Fibroblast of peridontal ligament (primary cell): ENCODE results near the gene POU6F2.
"Not testable (repeated sequence)": the region's sequence is repeated elsewhere in the genome, so short reads cannot be mapped to it uniquely, and the experiment has no call there.

Experiments
- DNase-seq: peaks from one replicate; pipeline ENCODE4 v3.0.0-alpha.2; 2010; ENCODE audit errors: extremely low read depth

POU6F2 gene

DNA sequence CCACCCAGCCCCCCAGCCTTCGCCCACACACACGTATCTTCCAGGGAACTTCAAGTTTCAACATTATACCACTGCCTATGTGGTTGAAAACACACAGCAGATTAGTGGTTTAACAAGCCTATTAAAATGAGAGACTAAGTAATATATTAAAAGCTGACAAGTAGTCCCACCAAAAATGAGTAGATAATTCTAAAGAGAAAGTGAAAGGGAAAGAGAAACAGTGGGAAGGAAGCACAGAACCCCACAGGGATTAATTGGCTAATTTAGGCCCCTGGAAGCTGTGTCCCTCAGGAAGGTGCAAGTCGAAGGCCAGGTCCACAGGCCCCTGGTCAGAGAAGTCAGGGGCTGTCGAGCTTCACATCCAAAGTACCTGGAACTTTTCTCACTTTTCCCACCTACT is 378.0 kb downstream of the POU6F2 start:
- no peak for DNase-seq

DNA sequence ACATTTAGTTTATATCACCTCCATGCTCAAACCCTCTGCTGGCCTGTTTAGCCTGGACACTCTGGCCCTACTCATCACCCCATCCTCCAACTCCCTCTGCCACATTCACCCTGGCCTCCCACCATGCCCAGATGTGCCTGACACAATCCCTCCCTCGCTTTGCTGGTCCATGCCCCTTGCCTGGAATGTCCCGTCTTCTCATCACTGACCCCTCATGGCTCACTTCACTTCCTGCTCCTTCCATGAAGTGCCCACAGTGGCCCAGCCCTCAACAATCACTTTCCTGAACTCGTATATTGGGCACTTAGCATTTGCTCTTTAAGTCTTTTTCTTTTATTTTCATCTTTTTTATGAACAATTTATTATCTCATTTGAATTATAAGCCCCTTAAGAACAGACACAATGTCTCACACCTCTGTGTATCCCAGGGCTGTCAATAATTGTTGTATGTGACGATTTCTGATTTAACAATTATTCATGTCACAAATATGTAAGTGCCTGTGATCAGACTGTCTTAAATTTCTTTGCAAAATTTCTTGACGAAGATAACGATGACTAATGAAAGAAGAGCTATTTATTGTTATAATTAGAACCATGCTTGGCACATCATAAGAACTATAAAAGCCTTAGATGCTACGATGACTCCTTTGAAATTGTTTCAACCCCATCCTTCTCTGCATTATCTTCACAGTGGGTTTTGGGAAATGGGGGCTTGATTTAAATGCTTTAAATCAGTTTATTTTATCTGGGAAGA is 378.6 kb downstream of the POU6F2 start:
- no peak for DNase-seq

DNA sequence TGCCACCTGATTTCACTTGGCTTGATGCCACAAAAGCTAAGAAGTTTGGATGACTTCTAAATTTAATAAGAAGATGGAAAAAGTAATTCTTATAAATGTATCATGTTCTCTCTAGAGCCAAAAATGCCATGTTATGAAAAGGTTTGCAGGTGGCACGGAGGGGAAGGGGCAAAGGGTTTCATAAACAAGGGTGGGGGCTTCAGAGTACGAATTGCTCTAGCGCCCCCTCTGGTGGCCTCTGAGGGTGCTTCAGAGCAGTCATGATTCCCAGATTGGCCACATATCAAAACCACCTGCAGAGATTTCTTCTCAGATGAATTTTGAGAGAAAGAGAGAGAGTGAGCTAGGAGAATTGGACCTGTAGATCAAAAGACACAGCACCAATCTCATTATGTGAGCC is 379.9 kb downstream of the POU6F2 start:
- DNase-seq = no peak

DNA sequence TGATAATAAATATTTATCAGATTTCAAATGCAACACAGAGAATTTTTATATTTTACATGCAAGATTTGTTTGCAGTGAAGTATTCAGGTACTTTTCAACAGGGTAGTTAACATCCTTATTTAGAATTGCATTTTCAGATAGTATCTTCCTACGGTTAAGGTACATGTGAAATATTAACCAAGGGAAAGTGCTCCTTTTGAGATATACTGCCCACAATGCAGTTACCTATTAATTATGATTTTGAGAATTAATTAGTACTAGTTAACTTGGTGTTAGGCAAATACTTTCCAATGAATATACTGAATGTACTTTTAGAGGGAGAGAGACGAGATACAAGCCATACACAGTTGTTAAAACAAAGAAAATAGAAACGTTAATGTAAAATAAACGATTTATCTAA is 382.3 kb downstream of the POU6F2 start:
- no peak for DNase-seq

DNA sequence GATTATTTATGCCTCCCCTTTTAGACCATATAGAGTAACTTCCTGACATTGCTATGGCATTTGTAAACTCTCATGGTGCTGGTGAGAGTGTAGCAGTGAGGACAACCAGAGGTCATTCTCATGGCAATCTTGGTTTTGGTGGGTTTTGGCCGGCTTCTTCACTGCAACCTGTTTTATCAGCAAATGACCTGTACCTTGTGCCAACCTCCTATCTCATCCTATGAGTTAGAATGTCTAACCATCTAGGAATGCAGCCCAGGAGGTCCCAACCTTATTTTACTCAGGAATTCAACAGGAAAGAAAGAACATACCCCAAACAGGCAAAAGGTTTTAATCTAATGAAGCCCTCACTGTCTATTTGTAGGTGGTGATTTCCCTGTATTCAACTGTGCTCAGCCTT is 383.1 kb downstream of the POU6F2 start:
- no peak for DNase-seq

DNA sequence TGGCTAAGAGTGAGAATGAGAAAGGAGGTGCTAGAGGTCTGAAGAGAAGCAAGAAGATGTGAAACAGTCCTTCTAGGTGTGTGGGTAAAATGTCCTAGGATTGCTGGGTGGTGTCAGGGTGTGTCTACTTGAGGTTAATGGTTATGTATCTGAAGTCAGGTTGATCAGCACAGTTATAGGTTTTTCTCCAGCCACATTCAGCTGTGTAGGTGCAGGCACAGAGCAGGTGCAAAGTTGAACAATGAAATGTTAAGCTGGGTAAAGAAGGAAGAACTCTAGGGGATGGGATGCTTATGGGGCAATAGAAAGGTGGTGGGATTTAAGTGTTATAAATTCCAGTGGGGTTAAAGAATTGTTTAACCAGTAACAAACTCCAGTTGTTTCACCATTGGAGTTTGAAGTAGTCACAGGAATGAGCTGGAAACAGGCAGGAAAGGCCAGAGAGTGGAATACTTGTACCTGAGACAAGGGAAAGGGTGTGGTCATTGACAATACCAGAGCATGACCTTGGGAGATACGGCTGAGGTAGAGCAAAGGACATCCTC is 388.1 kb downstream of the POU6F2 start:
- no peak for DNase-seq

DNA sequence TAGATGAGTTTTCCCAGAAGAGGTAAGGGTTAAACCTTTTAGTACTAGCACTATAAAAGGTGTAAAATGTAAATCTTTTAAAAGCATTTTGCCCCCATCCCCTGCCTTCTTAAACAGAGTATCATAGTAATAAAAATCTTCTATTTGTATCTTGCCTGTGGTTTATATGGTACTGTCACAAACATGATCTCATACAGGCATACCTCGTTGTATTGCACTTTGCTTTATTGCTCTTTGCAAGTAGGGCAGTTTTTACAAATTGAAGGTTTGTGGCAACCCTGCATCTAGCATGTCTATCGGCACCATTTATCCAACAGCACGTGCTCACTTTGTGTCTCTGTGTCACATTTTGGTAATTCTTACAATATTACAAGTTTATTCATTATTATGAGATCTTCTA is 389.7 kb downstream of the POU6F2 start:
- DNase-seq = no peak

DNA sequence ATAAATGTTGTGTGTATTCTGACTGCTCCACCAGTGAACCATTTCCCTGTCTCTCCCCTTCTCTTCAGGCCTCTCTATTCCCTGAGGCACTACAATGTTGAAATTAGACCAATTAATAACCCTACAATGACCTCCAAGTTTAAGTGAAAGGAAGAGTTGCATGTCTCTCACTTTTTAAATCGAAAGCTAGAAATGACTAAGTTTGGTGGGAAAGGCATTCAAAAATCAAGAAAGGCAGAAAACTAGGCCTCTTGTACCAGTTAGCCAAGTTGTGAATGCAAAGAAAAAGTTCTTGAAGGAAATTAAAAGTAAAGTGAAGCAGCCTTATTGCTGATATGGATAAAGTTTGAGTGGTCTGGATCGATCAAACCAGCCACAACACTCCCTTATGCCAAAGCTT is 390.2 kb downstream of the POU6F2 start:
- DNase-seq = no peak

DNA sequence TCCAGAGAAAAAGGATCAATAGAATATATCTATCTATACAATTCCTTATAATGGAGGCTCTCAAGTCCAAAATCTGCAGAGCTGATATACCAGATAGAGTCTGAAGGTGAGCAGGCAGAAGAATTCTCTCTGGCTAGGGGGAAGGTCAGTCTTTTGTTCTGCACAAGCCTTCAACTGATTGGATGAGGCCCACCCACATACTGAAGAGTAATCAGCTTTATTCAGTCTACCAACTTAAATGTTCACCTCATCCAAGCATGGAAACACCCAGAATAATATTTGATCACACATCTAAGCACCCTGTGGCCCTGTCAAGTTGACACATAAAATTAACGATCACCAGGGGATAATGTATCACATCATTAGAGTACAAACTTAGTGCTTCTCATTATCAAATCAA is 394.7 kb downstream of the POU6F2 start:
- DNase-seq = no peak

DNA sequence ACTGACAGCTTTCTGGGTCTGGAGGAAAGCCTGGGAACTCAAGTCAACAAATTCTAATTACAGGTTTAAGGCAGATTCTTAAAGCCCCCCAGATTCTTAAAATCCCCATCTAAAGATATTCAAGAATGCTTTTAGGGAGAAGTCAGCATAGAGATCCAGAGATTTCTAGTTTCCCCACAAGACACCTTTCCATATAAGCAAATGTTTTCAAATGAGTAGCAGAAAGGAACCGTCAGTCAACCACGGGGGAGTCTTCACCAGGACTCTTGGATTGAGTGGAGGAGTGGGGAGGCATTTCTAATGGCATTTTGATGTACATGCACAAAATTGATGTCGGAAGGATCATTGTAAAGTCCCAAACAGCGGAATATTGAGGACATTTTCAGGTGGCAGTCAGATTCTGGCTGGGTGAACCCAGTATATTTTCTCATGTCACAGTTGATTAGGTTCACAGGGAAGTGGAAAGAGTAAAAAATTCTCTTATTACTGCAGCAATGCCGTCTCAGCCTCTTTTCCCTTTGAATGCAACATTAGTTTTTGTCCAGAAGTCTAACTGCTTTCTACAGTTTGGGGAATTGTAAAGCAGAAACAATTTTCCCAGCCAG is 396.8 kb downstream of the POU6F2 start:
- DNase-seq = no peak

DNA sequence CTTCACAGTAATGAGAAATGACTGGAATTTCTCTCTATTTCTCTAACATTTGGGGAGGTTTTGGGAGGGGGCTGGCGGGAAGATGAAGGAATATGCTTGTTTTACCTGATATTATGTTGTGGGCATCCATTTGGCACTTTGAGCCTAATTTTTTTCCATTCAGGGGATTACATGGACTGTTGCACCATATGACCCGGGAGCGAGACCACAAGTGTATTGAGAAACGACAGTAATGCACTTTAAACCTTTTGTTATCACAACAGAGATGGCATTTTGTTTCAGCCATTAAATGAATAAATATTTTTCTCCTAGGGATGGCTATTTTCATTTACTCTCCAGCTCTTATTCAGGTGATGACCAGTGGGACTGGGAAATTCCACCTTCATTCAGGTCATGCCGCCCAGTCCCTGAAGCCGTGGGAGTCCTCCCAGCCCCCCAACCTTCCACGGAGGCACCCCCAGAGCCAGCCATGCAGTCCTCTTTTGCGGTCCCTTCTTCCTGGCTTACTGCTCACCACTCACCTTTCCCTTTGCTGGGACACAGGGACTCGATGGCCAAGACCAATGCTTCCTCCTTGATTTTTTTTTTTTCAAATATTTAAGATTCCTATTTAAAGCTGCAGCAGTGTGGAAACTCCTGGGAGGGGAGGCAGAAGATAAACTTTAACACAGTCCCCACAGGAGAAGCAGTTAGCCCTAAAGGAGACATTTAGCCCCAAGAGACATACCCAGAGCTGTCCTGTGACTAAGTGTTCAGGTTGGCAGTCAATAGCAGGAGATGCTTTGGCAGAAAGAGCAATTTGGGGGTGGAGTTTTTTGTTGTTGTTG is 397.6 kb downstream of the POU6F2 start:
- DNase-seq = no peak

DNA sequence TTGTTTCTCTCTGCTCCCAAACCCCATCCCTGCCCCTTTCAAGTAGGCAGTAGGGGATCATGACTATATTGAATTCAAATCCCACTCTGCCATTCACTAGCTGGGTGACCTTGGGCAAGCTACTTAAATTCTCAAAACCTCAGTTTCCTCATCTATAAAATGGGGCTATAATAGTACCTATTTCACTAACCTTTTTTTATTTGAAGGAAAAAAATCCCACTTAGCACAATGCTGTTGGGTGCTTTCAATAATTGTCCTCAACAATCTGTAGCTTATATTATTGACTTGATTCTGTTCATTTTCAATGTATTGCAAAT is 398.1 kb downstream of the POU6F2 start:
- DNase-seq = no peak

DNA sequence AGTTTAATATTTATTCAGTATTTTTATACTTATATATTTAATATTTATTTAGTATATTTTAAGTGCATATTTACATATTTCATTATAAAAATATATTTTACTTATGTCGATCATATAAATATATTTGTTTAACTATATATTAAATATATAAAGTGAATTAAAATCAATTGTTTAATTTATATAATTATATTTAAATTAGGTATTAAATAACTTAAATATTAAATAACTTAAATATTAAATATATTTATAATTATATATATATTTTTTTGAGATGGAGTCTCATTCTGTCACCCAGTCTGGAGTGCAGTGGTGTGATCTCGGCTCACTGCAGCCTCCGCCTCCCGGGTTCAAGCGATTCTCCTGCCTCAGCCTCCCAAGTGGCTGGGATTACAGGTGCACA is 399.2 kb downstream of the POU6F2 start:
- DNase-seq = not testable (repeated sequence)

DNA sequence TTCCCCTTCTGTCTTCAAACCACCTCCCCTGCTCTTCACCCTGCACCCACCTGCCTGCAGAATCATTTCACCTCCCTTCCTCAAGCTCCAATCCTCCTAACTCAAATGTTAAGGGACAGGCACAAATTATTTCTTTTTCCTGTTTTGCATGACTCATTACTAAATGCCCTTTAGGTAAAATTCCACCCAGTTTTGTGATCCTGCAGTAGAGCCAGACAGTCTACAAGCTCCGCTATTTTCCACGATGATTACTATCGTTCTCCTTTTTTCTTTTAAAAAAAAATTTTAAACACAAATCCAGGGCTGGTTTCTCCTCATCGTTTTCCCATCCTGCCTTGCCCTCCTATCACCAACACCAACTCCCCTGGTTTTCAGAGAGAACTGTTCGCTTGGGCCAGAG is 401.7 kb downstream of the POU6F2 start:
- DNase-seq = no peak

DNA sequence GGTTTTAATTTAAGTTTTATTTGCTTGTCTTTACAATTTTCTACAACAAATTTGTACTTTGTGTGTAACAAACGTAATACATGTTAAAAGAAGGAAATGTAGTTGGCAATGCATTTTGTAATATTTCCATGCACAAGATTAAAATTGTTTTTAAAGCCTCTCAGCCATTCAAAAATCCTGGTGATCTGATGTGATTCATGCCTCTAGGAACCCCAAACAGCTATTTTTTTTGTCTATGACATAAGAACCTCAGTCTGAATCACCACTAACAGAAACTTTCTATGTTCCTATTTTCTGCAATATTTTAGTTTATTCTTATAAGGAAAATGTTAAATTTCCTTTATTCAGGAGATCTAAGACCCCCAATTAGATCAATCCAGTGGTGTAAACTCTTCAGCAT is 405.4 kb downstream of the POU6F2 start:
- no peak for DNase-seq

DNA sequence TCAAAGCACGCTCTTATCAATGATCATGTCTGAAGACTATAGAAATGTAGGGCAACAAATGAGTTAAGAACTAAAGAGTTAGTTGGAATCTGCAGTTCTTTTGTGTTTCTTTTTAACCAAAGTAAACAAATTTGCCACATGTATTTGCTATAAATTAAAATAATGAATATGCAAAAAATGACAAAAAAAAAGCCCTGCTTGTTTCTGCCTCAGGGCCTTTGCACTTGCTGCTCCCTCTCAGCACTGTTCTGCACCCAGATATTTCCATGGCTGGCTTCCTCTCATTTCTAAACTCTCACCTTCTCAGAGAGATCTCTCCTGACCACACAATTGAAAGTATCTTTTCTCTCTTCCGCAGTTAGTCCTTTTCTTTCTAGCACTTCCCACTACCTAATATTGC is 406.7 kb downstream of the POU6F2 start:
- DNase-seq = no peak

DNA sequence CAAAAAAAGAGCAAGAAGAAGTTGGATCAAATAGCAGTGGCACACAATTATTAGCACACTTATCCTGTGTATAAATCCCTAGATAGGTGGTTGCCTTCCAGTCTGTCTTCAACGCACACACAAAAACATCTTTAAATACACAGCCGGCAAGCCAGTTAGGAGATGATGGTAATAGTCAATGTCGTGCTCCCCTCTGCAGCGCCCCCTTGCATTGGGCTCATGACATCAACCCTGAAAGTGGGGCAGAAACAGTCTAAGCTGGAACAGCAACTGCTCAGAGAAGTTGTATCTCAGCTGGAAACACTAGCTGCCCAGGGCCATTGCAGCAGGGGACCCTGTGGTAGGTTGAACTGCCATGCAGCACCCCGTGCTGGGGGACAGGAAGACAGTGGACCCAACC is 409.0 kb downstream of the POU6F2 start:
- no peak for DNase-seq

DNA sequence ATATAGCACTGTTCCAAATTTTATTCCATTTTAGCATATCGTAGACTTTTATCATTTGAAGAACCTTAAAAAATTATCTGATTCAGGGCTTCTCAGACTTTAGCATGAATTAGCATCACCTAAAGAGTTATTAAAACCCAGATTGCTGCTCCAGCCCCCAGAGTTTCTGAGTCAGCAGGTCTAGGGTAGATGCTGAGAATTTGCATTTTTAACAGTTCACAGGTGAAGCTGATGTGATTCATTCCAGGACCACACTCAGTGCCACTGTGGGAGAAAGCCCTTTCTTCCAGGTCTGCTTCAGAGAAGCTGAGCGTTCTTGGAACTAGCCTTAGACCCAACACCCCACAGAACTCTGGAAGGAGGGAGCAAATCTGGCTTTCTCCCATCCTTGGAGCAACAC is 414.4 kb downstream of the POU6F2 start:
- no peak for DNase-seq

DNA sequence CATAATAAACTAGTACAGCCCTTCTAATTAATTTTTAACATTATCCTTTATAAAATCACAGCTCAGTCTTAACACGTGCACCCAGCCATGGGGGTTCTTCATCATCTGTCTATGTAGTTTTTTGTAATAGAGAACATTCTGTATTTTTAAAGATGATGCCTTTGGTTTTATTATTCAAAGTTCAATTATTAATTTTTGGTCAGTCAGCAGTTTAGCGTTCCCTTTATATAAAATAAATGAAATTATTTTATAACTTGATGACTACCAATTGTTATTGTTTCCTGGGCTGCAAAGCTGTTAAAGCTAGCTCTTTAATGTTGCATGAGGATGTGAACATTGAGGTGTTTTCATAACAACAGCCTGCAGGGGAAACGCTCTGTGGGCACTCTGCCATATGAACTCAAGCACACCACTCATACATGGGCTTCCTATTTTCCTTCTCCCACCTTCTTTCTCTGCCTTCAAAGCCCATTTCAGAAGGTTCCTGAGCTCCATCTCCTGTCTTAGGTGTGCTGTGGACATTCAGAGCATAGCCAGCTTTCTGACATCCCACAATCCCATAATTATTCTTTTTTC is 416.5 kb downstream of the POU6F2 start:
- DNase-seq = no peak

DNA sequence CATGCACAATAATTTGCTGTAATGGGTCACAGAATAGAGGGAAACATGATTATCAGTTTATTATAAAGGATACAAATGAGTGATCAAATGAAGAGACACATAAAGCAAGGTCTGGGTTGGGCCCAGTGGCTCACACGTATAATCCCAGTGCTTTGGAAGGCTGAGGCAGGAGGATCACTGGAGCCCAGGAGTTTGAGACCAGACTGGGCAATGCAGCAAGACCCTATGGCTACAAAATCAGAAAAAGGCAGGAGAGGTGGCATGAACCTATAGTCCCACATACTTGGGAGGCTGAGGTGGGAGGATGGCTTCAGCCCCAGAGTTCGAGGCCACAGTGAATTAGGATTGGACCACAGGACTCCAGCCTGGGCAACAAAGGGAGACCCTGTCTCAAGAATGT is 421.7 kb downstream of the POU6F2 start:
- DNase-seq = no peak

DNA sequence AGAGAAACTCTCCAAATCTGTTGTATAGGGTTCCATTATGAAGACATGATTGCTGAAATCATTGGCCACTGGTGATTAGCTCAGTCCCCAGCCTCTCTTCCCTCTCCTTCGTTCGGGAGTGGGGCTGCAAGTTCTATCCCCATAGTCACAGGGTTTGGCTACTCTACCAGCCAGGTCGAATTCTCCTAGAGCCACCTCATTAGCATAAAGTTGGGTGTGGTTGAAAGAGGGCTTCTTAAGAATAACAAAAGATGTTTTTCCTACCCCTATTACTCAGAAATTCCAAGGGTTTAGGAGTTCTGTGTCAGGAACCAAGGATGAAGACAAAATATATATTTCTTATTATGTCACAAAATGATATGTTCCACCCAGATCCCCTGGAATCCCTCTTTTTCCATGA is 422.3 kb downstream of the POU6F2 start:
- no peak for DNase-seq

DNA sequence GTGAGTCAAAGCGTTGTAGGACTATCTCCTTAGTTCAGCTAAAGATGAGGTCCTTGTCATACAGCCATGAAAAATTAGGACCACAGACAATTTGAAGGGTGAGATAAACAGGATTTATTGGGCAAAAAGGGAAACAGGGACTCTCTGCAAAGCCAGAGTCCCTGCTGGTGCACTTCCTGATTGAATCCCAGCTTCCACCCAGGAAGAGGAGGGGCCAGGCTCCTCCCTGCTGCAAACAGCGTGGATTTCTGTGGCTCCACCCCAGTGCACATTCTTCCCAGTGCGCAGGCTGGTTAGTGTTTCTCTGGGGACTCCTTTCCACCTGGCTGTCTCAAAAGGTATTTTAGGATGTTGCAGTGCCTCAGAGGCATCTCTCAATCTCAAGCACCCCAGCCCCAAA is 423.1 kb downstream of the POU6F2 start:
- DNase-seq = no peak

DNA sequence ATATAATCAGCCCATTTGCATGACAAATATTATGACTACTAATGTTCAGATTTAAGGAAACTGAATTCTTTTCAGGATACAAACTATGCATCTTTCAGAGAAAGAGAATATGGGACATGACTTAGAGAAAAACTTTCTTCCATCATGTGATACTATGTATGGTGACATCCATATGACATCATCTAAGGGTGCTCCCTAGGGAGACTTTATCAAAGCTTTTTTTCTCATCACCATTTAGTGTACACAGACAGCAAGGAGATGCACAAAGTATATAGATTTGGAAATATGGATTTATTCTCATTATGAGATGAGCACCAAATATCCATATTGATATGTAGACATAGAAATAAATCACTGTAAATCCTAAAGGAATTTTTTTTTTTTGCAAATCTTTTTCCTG is 424.3 kb downstream of the POU6F2 start:
- no peak for DNase-seq
